ENCODE results near the gene LINS1.
"Not testable (repeated sequence)": the region's sequence is repeated elsewhere in the genome, so short reads cannot be mapped to it uniquely, and the experiment has no call there.

LINS1 gene

GRCh38 chr15:100601617-100602063 is 344 bp downstream of the LINS1 start:
- FAIRE-seq: no peak

- no peak for FAIRE-seq
Observed at GRCh38 chr15:100601163-100601562, 821 bp downstream of the LINS1 start.

DNA sequence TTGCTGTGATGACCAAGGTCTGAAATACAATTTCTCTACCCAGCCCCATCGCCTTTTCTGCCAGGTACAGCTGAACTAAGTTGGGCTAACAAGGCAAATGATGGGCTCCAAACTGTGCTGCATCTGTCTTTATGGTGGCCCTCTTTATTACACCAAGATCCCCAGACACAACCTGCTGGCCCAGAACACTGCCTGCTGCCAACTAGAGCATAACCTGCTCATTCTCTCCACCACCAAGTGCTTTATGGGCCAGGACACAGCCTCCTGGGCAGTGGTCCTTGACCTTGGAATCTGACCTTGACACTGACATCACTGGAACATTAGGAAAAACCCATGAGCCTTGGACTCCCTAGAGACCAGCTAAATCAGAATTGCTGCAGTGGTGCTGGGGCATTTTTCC is 3.3 kb downstream of the LINS1 start:
- FAIRE-seq: no peak

DNA sequence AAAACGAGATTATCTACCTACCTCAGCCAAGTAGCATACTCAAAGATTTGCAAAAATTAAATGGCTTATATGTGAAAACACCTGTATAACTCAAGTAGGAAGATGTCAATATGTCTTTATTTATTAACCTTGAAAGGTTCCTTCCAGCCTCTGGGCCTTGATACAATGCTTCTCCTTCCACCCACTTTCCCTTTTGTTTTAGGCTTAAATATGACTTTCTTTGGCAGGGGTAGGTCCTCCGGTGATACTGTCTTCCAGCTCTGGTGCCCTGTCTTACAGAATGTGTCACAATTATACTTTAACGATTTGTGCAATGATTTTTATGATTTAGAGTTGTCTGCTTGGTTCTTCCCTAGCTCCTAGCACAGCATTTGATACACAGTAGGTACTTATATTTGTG is 4.1 kb downstream of the LINS1 start:
- no peak for FAIRE-seq

DNA sequence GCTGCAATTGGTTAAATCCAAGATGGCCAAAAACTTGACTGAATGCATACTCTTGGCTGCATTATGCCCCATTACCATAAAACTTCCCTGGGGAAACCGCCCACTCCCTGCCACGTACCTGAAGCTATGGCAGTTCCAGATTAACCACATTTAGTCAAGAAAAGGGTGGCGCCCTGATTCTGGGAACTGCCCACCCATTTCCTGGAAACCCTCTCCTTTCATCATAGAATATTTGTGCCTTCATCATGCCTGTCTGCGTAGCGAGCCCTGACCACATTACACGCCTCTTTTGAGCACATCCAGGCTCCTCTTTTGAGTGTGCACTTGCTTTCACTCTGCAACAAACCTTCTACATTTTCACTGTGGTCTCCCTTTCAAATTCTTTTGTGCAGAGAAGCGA is 5.2 kb downstream of the LINS1 start:
- FAIRE-seq: no peak

DNA sequence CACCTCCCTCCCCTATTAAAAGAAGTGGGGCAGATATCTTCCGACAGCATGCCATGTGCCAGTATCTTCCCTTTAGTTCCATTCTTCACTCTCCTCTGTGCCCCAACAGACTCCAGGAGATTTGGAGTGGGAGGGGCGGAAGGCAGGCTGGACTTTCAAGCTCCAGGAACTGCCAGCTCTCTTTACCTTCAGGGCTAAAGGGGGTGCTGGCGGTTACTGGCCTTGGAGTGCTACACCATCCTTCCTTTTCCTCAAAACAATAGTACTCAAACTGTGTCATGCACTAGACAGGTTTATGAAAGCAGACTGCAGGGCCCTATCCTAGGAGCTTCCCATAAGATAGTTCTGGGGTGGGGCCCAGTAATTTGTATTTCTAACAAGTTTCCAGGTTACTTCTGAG is 6.0 kb downstream of the LINS1 start:
- no peak for FAIRE-seq

- no peak for FAIRE-seq
Observed at GRCh38 chr15:100593431-100593830, 8.6 kb downstream of the LINS1 start.

DNA sequence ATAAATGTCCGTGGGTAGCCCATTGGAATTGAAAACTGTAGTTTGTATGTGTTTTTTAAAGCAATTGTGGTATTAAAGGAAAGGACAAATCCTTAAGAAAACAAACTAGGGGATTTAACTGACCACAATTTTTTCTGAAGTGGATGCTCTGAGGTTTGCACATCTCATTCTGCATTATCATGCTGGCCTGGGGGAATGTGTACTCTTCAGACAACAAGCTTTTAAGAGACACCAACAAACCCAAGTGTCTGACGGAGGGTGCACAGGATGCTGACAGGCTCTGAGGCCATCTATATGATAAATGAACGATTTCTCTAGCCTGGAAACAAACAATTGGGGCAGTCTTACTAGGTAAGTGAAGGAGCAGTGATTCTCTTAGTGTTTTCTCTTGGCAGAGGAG is 9.1 kb downstream of the LINS1 start:
- no peak for FAIRE-seq

GRCh38 chr15:100591835-100592234 is 10.1 kb downstream of the LINS1 start:
- FAIRE-seq: no peak

- not testable (repeated sequence) for FAIRE-seq
Observed at GRCh38 chr15:100591163-100591562, 10.8 kb downstream of the LINS1 start.

- FAIRE-seq: peak; percentile 17
Observed at GRCh38 chr15:100588638-100589242, 13.2 kb downstream of the LINS1 start.

DNA sequence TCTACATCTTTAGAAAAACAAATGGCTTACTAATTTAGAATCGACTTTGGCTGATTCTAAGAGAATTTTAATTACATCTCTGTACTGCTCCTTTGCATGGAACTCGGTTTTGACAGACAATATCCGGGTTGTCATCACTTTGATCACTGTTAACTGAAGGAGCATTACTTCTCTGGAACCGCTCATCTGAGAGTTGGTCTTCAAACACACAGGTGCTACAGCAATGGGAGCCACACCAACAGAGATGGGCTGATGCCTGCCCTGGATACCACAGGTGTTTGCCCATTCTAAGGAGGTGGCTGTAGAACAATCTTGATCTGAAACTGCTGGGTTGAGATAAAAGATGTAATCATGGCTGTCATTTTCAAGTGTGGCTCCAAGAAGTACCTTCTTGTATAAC is 21.6 kb downstream of the LINS1 start:
- FAIRE-seq: no peak

GRCh38 chr15:100573526-100573925 is 28.5 kb downstream of the LINS1 start:
- no peak for FAIRE-seq

- FAIRE-seq: peak; percentile 99
Observed at GRCh38 chr15:100572362-100572983, 29.5 kb downstream of the LINS1 start.

- no peak for FAIRE-seq
Observed at GRCh38 chr15:100571592-100572167, 30.3 kb downstream of the LINS1 start.

DNA sequence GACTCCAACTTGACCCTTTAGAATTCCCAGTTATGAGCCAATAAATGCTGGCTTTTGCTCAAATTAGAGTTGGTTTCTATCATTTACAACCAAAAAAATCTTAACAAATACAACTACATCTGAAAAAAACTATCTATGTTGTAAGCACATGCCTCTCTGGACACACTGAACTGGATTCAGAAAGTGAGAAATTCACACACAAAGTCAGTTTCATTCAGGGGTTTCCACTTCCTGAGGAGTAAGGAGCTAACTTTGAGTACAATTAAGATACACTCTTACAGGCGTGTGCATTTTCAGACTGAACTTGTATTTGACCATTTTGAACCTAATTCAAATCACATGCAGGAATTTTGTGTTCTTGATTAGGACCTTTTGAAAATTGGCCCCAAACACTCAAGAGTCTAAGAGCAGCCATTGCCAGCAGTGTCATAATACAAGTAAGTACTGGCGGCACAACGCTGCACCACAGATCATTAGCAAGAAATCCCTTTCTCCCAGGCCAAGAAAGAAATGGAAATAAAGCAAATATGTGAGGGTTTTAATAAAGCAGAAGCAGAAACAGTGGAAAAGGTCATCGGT is 31.2 kb downstream of the LINS1 start:
- no peak for FAIRE-seq

GRCh38 chr15:100570275-100570674 is 31.7 kb downstream of the LINS1 start:
- FAIRE-seq: no peak

DNA sequence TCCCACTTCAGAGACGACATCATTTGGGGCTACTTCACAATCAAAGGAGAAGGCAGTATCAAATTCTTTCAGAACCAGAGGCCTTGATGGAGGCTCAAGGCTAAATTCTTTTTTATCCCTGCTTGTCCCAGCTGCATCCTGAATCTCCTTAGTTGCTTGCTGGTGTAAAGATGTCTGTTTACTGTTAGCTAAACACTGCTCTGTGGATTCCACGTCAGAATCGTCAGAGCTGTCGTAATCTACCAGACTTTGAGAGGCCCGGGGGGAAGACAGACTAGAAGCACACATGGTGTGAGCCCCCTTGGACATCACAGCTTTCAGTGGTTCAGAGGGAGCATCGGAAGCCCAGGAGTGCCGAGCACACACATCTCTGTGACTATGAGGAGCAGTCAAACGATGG is 32.6 kb downstream of the LINS1 start:
- FAIRE-seq: no peak

DNA sequence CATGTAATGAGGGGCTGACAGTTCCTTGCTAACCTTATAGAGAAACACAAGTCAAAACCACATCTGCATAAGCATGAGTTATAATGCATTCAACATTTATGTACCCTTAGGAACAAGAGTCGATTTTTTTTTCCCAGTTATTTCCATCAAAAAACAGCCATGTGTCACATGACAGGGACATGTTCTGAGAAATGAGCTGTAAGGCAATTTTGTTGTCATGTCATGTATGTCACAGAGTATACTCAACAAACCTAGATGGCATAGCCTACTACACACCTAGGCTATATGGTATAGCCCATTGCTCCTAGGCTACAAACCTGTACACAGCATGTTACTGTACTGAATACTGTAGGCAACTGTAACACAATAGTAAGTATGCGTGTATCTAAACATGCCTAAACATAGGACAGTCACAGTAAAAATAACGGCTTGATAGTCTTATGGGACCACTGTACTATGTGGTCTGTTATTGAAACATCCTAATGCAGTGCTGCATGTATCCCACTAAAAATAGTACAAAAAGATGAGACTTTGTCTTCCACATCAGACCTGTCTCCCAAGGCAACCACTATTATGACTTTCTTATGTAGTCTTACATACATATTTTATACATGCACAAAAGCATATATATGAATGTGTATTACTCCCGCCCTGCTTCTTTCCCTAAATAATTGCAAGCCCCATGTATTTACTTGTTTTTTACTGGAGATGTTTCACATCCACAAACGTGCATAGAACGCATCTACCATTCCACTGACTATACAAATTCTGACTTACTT is 34.9 kb downstream of the LINS1 start:
- FAIRE-seq: no peak

- no peak for FAIRE-seq
Observed at GRCh38 chr15:100565591-100565990, 36.4 kb downstream of the LINS1 start.

DNA sequence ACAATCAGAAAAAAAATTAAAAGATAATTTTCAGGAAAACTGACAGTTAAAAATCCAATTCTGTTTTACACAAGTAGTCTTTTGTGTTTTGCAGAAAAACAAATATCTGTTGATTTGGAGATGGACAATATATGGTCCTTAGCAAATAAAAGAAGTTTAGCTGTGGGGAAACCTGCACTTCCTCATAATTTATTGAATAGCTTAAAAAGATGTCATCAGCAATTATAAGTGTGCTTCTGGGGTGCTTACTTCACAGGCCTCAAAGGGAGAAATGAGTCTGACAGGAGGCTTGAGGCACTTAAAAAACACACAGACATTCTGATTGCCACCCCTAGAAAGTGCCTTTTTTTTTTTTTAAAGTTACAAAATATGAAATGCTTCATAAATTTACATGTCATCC is 41.7 kb downstream of the LINS1 start:
- FAIRE-seq: no peak

DNA sequence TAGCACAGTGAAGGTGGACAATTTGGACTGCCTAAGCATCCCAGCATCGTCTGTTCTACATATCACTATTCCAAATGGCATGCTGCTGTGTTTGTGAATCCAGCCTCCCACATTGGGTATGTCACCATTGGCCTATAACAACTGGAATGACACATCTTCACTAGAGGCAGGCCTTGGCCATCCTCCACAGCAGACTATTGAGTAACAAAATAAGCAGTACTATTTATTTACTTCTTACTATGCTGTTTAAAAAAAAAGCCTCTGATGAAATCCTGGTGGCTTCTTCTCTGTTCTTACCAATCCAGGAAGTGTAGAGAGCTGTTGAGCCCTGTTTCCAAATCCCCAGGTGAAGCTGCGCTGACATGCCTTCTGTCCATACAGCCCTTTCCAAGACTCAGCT is 42.7 kb downstream of the LINS1 start:
- FAIRE-seq: no peak

- no peak for FAIRE-seq
Observed at GRCh38 chr15:100558771-100559254, 43.2 kb downstream of the LINS1 start.

Measured in islet of Langerhans (tissue), 1 donor.